Measurements from ENCODE around the gene OR2T1.

DNA sequence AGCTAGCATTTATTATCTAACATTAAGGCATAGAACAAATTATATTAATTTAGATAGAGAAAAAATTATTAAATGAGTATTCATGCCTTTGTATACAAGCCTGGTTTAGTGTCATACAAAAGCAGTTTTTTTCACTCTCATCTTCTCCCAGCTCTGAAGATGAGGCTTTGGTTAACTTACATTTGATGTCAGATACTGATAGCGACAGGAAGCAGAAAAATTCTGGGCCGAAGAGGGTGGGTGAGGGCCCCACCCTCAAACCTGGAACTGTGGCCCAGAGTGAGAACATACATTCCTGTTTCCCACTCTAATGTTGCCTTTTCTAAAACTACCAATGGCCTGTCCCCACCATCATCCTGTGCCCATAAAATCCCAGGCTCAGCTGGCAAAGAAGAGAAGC is 15.0 kb downstream of the OR2T1 start:
- TF ChIP-seq TAF1 (IDR thresholded peaks at IDR 0.05; ENCODE audit: borderline replicate concordance, low read depth, low read length): no peak
- no peak for TF ChIP-seq POLR2A (IDR thresholded peaks at IDR 0.05; ENCODE audit: low read depth, low read length)
- no peak for TF ChIP-seq POLR2AphosphoS5 (IDR thresholded peaks at IDR 0.05; ENCODE audit: low read depth, low read length)

Measured in GM12892 (cell line).